ENCODE results near the gene OR2T12. TPM values are rescaled to one million over a fixed set of nuclear protein-coding genes. Genes with fewer than 3 reads are reported as not detected.
A peak's percentile ranks its signal among the peaks of the same experiment; 100 is the strongest.

The OR2T12 gene
- total RNA-seq, 2 donors from 2014 or later = not detected

DNA sequence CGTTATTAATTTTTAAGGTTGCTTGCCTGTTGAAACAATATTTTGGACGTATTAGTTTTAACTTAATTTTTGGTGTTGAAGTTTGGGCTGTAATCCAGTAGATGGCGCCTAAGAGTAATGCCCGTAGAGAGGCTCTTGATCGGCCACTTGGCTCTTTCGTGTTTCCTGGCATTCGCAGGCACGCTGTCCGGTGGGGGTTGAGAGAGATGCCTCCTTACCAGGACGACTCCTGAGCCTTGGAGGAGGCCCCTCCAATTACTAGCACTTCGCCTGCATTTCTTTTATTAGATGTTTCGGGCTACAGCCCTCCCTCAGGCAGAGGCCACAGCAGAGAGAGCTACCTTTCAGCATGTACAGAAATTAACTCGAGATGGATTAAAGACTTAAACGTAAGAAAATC lies 60.0 kb downstream of the OR2T12 start:
- Histone ChIP-seq H3K27ac (no peak overlapping the region), H3K36me3 (no peaks in the 10 kb centered on the region), H3K9me3 (no peaks in the 10 kb centered on the region), H3K4me3 (no peak overlapping the region), H3K27me3 (replicated peaks; ENCODE audit: insufficient read depth) (no peaks in the 10 kb centered on the region), H3K4me1 (ENCODE audit: control insufficient read depth in 1 of 2, low read depth in 2 of 2) (no peaks in the 10 kb centered on the region)
- ATAC-seq (ENCODE audit: insufficient number of reproducible peaks, low FRiP score, low read depth) = no peak
- no peak for DNase-seq (ENCODE audit: low spot score)
- TF ChIP-seq CTCF (IDR thresholded peaks at IDR 0.05) = peak; percentile 20

Other genes with a start within 250 kb of the OR2T12 start
- gene OR2L13, start 208.2 kb downstream of the OR2T12 start, total RNA-seq = not detected
- gene OR2M5, start 158.3 kb downstream of the OR2T12 start, total RNA-seq = not detected
- gene OR2M2, start 128.6 kb downstream of the OR2T12 start, total RNA-seq = not detected
- not detected for gene OR2M3, start 106.2 kb downstream of the OR2T12 start, total RNA-seq
- gene OR2M4, start 72.0 kb downstream of the OR2T12 start, total RNA-seq = not detected
- gene OR2T33, start 25.4 kb downstream of the OR2T12 start, total RNA-seq = not detected
- gene OR2M7, start 21.1 kb upstream of the OR2T12 start, total RNA-seq = not detected
- not detected for gene OR14C36, start 45.4 kb upstream of the OR2T12 start, total RNA-seq
- not detected for gene OR2T4, start 58.2 kb upstream of the OR2T12 start, total RNA-seq
- not detected for gene OR2T6, start 72.3 kb upstream of the OR2T12 start, total RNA-seq
- gene OR2T1, start 99.6 kb upstream of the OR2T12 start, total RNA-seq = not detected
- not detected for gene OR2T2, start 142.2 kb upstream of the OR2T12 start, total RNA-seq
- not detected for gene OR2T3, start 169.9 kb upstream of the OR2T12 start, total RNA-seq
- not detected for gene OR2T5, start 185.2 kb upstream of the OR2T12 start, total RNA-seq
- gene OR2G6, start 204.6 kb upstream of the OR2T12 start, total RNA-seq = not detected

Data from thoracic aorta (tissue), 2 donors.